K562 (cell line): ENCODE measurements around the gene ISM1.

Experiments
- EZH2 ChIP-seq: IDR thresholded peaks from 2 replicates; pipeline ENCODE4 v1.6.1; 2012; ENCODE audit warnings: low read depth, mild to moderate bottlenecking, inconsistent platforms, low read length, borderline replicate concordance
- RUNX1 ChIP-seq: sonication (generic); IDR thresholded peaks from 2 replicates; pipeline ENCODE4 v1.6.1; 2016; ENCODE audit warnings: antibody characterized with exemption, low read depth
- SMC3 ChIP-seq: conservative IDR thresholded peaks from 2 replicates; pipeline ENCODE4 v1.6.1; 2011; ENCODE audit warnings: low read depth, low read length, improper control_type of control experiment; ENCODE audit not compliant: insufficient read depth

- TF ChIP-seq SMC3 (no peak), EZH2 (no peak), RUNX1 (no peak)
Measured at GRCh38 chr20:13331536-13331935, 110.5 kb downstream of the ISM1 start.
